T47D (cell line): ENCODE data around the gene RBMS3.
"Not testable (repeated sequence)": the region's sequence is repeated elsewhere in the genome, so short reads cannot be mapped to it uniquely, and the experiment has no call there.

Source experiments
- DNase-seq, 2 experiments: peaks; one replicate each; pipeline versions ENCODE4 v3.0.0 to v3.0.0-alpha.2; 2011 to 2012; ENCODE audit warnings: low read depth in 1 of 2, low spot score in 1 of 2
- JUND ChIP-seq: IDR thresholded peaks from 2 replicates; pipeline ENCODE4 v1.6.1; 2012; ENCODE audit warnings: low read depth
- in situ Hi-C: cut with HindIII; loops from 2 replicates; pipeline ENCODE4 v1.10.0; 2016; ENCODE audit warnings: low sequenced_read_pairs, low pct_unique_long_range_greater_than_20kb

RBMS3 gene

DNA sequence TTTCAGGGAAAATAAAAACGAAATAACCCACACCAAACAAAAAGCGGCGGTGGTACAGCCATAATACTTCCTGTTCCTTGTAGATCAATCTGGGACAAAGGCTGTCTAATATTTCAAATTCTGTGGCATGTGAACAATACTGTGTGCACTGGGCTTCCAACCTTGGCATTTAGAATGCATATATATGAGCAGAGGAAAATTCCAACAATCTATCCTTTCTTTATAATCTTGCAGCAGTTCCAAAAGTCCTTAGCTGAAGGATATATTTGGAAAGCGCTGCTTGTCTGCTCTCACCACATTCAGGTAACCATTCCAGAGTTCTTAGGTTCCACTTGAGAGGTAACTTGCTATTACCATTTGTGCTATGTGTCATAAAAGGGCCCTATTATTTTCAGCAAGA, 231.8 kb downstream of the RBMS3 start:
- TF ChIP-seq JUND, result no peak
- in situ Hi-C loops, result no loop called here
- DNase-seq, result no peak

GRCh38 chr3:29513236-29513635, 232.4 kb downstream of the RBMS3 start:
- in situ Hi-C loops, result no loop called here
- TF ChIP-seq JUND, result no peak
- no peak for DNase-seq

GRCh38 chr3:29514170-29514569, 233.3 kb downstream of the RBMS3 start:
- TF ChIP-seq JUND, result no peak
- DNase-seq, result no peak

DNA sequence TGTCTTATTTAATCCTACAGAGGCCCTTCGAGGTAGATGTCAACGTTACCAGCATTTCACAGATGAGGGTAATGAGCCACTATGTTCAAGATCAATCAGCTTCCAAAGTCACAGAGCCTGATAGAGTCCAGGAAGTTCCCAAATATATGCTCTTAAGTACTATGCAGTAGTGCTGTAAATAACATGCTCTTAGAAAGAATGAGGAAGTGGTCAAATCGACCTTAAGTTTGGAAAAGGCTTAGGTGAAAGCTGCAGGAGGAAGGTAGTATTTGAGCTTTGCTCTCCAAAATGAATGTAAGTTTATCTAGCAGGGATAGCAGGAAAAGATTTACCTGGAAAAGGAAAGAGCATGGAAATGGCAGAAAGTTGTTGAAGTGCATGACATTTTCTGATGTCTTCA, 234.0 kb downstream of the RBMS3 start:
- in situ Hi-C loops, result no loop called here

More at GRCh38 chr3:29514170-29514569, 233.3 kb downstream of the RBMS3 start:
- in situ Hi-C loops, result no loop called here

DNA sequence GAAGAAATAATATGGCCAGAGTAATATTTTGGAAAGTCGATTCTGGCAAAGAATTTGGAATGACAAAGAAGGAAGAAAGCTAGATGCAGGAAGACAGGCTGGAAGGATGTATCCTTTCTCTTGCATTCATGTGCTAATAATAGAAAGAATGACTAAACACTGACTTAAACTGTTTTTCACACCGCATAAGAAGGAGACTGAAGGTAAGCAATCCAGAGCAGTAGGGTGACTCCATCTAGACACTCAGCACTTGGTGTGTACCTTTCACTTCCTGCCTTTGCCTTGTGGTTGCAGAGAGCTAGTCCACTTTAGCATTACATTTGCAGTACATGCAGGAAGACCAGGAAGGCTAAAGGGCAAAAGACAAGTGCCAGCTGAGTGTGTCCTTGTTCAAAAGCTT, 234.6 kb downstream of the RBMS3 start:
- DNase-seq, result peak in 1 of 2 experiments; percentile 14
- in situ Hi-C loops, result no loop called here
- no peak for TF ChIP-seq JUND

More for the DNA sequence above, 234.0 kb downstream of the RBMS3 start:
- DNase-seq, result peak in 1 of 2 experiments; percentile 47
- no peak for TF ChIP-seq JUND

DNA sequence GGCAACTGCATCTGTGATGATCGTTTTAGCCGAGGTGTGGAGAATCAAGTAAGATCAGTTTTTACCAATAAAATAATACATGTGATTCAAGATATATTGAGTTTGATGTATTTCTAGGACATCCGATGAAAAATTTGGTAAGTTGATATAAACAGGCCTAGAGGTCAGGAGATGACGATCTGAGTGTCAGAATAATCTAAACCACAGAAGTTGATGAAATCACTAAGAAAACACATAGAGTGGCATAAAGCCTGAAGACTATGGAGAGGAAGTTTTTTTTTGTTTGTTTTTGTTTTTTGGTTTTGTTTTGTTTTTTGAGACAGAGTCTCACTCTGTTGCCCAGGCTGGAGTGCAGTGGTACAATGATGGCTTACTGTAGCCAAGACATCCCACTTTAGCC, 235.3 kb downstream of the RBMS3 start:
- no peak for TF ChIP-seq JUND
- in situ Hi-C loops, result no loop called here
- no peak for DNase-seq

DNA sequence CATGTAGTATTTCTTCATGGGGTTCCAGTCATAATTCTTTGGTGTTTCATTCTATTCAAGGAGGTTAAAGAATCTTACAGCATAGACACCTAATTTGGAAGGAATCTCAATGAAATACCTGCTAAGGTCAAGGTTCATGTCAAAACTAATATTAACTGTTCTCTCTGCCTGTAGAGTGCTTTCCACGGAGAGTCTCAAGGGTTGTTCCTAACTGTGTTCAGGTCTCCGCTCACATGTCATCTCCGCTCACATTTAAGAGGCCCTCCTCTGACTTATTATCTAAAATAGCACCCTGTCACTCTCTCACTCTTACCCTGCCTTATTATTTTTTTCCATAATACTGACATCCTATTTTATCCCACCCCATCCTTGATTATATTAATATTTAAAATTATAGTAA, 239.9 kb downstream of the RBMS3 start:
- no peak for TF ChIP-seq JUND
- no peak for DNase-seq
- in situ Hi-C loops, result no loop called here

DNA sequence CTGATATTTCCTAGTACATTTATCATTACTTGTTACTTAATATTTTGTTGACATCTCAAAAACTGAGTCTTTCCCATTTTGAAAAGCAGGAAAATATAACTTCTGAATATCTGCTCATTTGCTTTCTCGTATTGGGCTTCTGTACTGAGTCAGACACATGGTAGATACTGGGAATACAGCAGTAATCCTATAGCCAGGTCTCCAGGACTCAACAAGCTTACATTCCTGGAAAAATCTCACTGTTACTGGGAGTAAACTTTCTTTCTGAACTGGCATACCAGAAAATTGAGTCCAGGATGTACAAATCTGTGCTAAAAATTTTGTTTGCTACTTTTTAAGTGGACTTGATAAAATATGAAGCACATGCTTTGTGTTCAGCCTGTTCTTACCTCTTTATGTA, 240.4 kb downstream of the RBMS3 start:
- in situ Hi-C loops, result no loop called here
- no peak for DNase-seq

GRCh38 chr3:29521751-29522150, 240.9 kb downstream of the RBMS3 start:
- in situ Hi-C loops, result no loop called here
- DNase-seq, result no peak
- TF ChIP-seq JUND, result no peak

More for the DNA sequence above, 240.4 kb downstream of the RBMS3 start:
- TF ChIP-seq JUND, result no peak

GRCh38 chr3:29524433-29524832, 243.6 kb downstream of the RBMS3 start:
- DNase-seq, in situ Hi-C loops: not testable (repeated sequence)

DNA sequence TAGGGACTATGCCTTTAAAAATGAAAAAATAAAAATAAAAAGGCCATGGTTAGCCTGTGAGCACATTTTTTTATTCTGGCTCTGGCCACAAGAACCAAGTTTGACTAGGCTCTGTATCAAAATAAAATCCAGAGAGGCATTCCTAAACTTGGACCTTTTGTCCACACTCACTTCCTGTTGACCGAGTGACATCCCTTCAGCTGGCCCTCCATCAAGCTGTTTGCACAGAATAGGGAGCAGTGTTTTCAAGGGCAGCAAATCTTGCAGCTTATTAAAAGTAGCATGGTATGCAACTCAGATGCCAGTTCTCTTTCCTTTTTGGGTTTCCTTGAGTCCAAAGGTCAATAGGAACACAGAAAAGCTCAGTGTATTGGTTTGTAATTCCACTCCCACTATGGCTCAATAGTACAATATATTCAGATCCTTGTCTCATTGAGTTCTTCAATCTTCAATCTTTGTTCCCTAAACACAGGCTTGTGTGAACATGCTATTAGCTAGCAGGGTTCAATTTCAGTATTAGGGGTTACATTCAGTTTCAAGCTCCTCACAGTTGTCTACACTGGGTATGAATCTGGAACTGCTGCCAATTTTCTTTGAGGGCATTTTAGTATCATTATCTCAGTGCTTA, 244.5 kb downstream of the RBMS3 start:
- in situ Hi-C loops, result no loop called here
- DNase-seq, result peak in 1 of 2 experiments; percentile 52
- TF ChIP-seq JUND, result no peak

DNA sequence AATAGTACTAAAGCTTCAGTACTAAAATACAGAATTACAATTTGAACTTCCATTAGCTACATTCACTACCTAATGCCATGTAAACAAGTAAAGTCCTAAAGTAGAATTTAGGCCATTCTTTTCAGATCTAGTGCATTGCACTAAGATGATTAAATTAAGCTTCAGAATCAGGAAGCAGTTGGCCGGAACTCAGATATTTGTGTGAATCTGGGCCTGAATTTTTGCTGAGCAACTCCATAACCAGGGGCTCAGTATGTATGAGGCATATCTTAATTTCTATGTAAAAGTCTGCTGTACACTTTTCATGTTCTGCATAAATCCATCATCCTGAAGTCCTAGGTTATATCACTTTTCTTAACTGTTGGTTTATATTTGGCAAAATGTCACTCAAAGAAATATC, 246.4 kb downstream of the RBMS3 start:
- DNase-seq, result no peak
- TF ChIP-seq JUND, result no peak
- in situ Hi-C loops, result no loop called here

GRCh38 chr3:29531644-29532043, 250.8 kb downstream of the RBMS3 start:
- no peak for TF ChIP-seq JUND
- DNase-seq, result no peak
- in situ Hi-C loops, result no loop called here

GRCh38 chr3:29532473-29532872, 251.6 kb downstream of the RBMS3 start:
- in situ Hi-C loops, result no loop called here
- no peak for TF ChIP-seq JUND
- peak in 1 of 2 experiments; percentile 62 for DNase-seq
